Kidney (tissue), 14 donors: ENCODE results near the gene AFF3. TPM values are rescaled to one million over a fixed set of nuclear protein-coding genes. Genes with fewer than 3 reads are reported as not detected.

ENCODE experiments used
- DNase-seq, 5 donors: peaks; one replicate each; pipeline ENCODE4 v3.0.0-alpha.2; 2013 to 2020
- FAIRE-seq: peaks from 2 replicates; lab custom pipeline; 2012; peaks lifted over from hg19 to GRCh38; lab: Jason Lieb, UNC
- H3K27ac ChIP-seq, 2 donors: one replicate each; pipeline ENCODE4 v1.7.0; 2013; ENCODE audit warnings: low read depth in 2 of 2, low read length in 2 of 2, inconsistent platforms in 1 of 2
- H3K27me3 ChIP-seq: one replicate; pipeline ENCODE4 v1.7.1; 2013; ENCODE audit warnings: low read length, inconsistent platforms; ENCODE audit not compliant: control insufficient read depth, insufficient read depth
- H3K36me3 ChIP-seq, 3 donors: one replicate each; pipeline versions ENCODE4 v1.7.0 to v1.7.1; 2013; ENCODE audit warnings: low read length in 3 of 3, control low read depth in 1 of 3, inconsistent platforms in 1 of 3; ENCODE audit not compliant: insufficient read depth in 3 of 3, control insufficient read depth in 2 of 3
- H3K4me1 ChIP-seq, 3 donors: one replicate each; pipeline versions ENCODE4 v1.7.0 to v1.7.1; 2013; ENCODE audit warnings: low read length in 3 of 3, inconsistent platforms in 1 of 3, low read depth in 1 of 3; ENCODE audit not compliant: control insufficient read depth in 2 of 3, insufficient read depth in 2 of 3
- H3K4me3 ChIP-seq, 3 donors: one replicate each; pipeline versions ENCODE4 v1.7.0 to v1.8.1; 2013; ENCODE audit warnings: low read length in 3 of 3, control low read depth in 1 of 3, inconsistent platforms in 1 of 3
- H3K9ac ChIP-seq, 3 donors: one replicate each; pipeline versions ENCODE4 v1.7.0 to v1.7.1; 2013; ENCODE audit warnings: low read length in 3 of 3, control low read depth in 1 of 3, inconsistent platforms in 1 of 3
- H3K9me3 ChIP-seq, 3 donors: one replicate each; pipeline versions ENCODE4 v1.7.0 to v1.7.1; 2013; ENCODE audit warnings: low read length in 3 of 3, control low read depth in 1 of 3, inconsistent platforms in 1 of 3; ENCODE audit not compliant: control insufficient read depth in 2 of 3, insufficient read depth in 1 of 3
- CTCF ChIP-seq: IDR thresholded peaks from 3 replicates; pipeline ENCODE4 v1.5.1; 2012; ENCODE audit warnings: mild to moderate bottlenecking, moderate library complexity, borderline replicate concordance; ENCODE audit not compliant: insufficient read depth; ENCODE audit errors: extremely low read depth
- intact Hi-C: fragments of 100-400 bp; cut with DNase I; formaldehyde crosslinking; loops from one replicate; pipeline ENCODE4 v1.11.1; 2022
- polyA plus RNA-seq: library from polyadenylated mRNA; stranded (reverse); fragments of 350-450 nt; fragmentation: Illumina TruSeq; extraction: RNeasy Lipid Tissue Mini Kit (QIAGEN cat#74804); gene quantifications from one replicate; pipeline ENCODE4 v1.2.3, GENCODE V29; 2014; ENCODE audit warnings: low read depth, low replicate concordance; ENCODE audit not compliant: insufficient read depth
- total RNA-seq: library from RNA; stranded (reverse); fragmentation: NEBNext Ultra II Directional; extraction: Animal tissue kit (Norgen Biotek cat#: 25700); gene quantifications from one replicate; pipeline ENCODE4 v1.2.1, GENCODE V29; 2021
- donor health status: control.
- donor health status: control.
- donor health status: control.
- donor health status: control.
- donor health status: control.
- donor health status: DM: yes; HTN: yes; CAD: no.
- donor health status: Normal renal cell carcinoma (clear cell type).

The AFF3 gene
- total and polyA plus RNA-seq, 2 donors from 2014 or later, result 0.65 to 11.0 TPM

GRCh38 chr2:99860720-99861375 lies 281.5 kb downstream of the AFF3 start:
- no peak for TF ChIP-seq CTCF
- Histone ChIP-seq H3K27me3 (no peaks in the 10 kb centered on the region), H3K36me3 (no peaks in the 10 kb centered on the region), H3K9me3 (no peaks in the 10 kb centered on the region), H3K9ac (no peak overlapping the region), H3K4me1 (no peaks in the 10 kb centered on the region), H3K27ac (no peak overlapping the region), H3K4me3 (no peak overlapping the region)
- intact Hi-C loops, result no loop called here
- FAIRE-seq (no peak), DNase-seq (no peak)

GRCh38 chr2:99858951-99859596 lies 283.3 kb downstream of the AFF3 start:
- FAIRE-seq (no peak), DNase-seq (no peak)
- no peaks in the 10 kb centered on the region for H3K27me3 ChIP-seq
- H3K9ac ChIP-seq, result no peak overlapping the region
- H3K4me3 ChIP-seq, result no peak overlapping the region
- no peaks in the 10 kb centered on the region for H3K36me3 ChIP-seq
- H3K4me1 ChIP-seq, result no peaks in the 10 kb centered on the region
- no peak for TF ChIP-seq CTCF
- intact Hi-C loops, result no loop called here
- no peaks in the 10 kb centered on the region for H3K9me3 ChIP-seq
- H3K27ac ChIP-seq, result no peak overlapping the region

- no peaks in the 10 kb centered on the region for H3K9me3 ChIP-seq
- no peak for TF ChIP-seq CTCF
- H3K27ac ChIP-seq, result no peak overlapping the region
- H3K4me1 ChIP-seq, result no peaks in the 10 kb centered on the region
- H3K27me3 ChIP-seq, result no peaks in the 10 kb centered on the region
- FAIRE-seq (no peak), DNase-seq (no peak)
- intact Hi-C loops, result no loop called here
- H3K9ac ChIP-seq, result no peak overlapping the region
- H3K36me3 ChIP-seq, result no peaks in the 10 kb centered on the region
- no peak overlapping the region for H3K4me3 ChIP-seq
Measured at GRCh38 chr2:99857867-99858444, 284.4 kb downstream of the AFF3 start.
